Ovary (tissue), 9 donors: ENCODE measurements around the gene FAM83D. TPM values are rescaled to one million over a fixed set of nuclear protein-coding genes. Genes with fewer than 3 reads are reported as not detected.

ENCODE experiments used
- DNase-seq, 5 donors: peaks; one replicate each; pipeline ENCODE4 v3.0.0-alpha.2; 2019 to 2020
- H3K27ac ChIP-seq, 2 donors: fragments of 200-600 bp; one replicate each; pipeline versions ENCODE4 v1.5.1 to v1.8.0; 2019 to 2022
- H3K27me3 ChIP-seq: fragments of 200-600 bp; one replicate; pipeline ENCODE4 v1.8.0; 2022
- H3K36me3 ChIP-seq: fragments of 200-600 bp; sonication (generic); one replicate; pipeline ENCODE4 v1.5.1; 2019
- H3K4me1 ChIP-seq: one replicate; pipeline ENCODE4 v1.8.1; 2013; ENCODE audit warnings: mild to moderate bottlenecking, moderate library complexity; ENCODE audit not compliant: insufficient read depth
- H3K4me3 ChIP-seq: fragments of 200-600 bp; sonication (generic); one replicate; pipeline ENCODE4 v1.5.1; 2017
- H3K9me3 ChIP-seq, 2 donors: fragments of 200-600 bp in 1 of 2; sonication (generic) in 1 of 2; one replicate each; pipeline versions ENCODE4 v1.5.1 to v1.8.1; 2013 to 2019; ENCODE audit warnings: mild to moderate bottlenecking in 1 of 2, moderate library complexity in 1 of 2
- CTCF ChIP-seq, 3 donors: fragments of 450-650 bp in 2 of 3; fragments of 200-600 bp in 1 of 3; IDR thresholded peaks; one replicate each; pipeline versions ENCODE4 v1.5.1 to v1.8.0; 2016 to 2022; ENCODE audit warnings: antibody characterized with exemption in 3 of 3, mild to moderate bottlenecking in 1 of 3
- EP300 ChIP-seq: sonication (generic); formaldehyde crosslinking; IDR thresholded peaks from one replicate; pipeline ENCODE4 v1.6.1; 2017; ENCODE audit warnings: antibody characterized with exemption
- POLR2A ChIP-seq: fragments of 450-650 bp; IDR thresholded peaks from one replicate; pipeline ENCODE4 v1.6.1; 2017; ENCODE audit warnings: antibody characterized with exemption, mild to moderate bottlenecking, moderate library complexity
- WGBS, 3 donors: extraction: QIAGEN DNeasy Blood & Tissue Kit in 1 of 3; methylation state at CpG; one replicate each; pipeline versions ENCODE4 v1.1.5 to v1.1.7; 2013 to 2017; 5-methylcytosine and 5-hydroxymethylcytosine counted together
- intact Hi-C, 4 donors: fragments of 100-400 bp; cut with DNase I; formaldehyde crosslinking; loops; one replicate each; pipeline versions ENCODE4 v1.11.0 to v1.15.1; 2022 to 2023
- polyA plus RNA-seq, 2 donors: library from polyadenylated mRNA; stranded (reverse); fragments of 200-250 nt in 1 of 2; fragments of 350-450 nt in 1 of 2; fragmentation: Illumina TruSeq in 1 of 2; extraction: RNeasy Lipid Tissue Mini Kit (QIAGEN cat#74804) in 1 of 2; gene quantifications; one replicate each; pipeline ENCODE4 v1.2.3, GENCODE V29; 2013 to 2014
- total RNA-seq, 7 donors: library from RNA; depleted of rRNA in 2 of 7; stranded (reverse); fragments of >200 nt in 2 of 7; fragmentation: NEBNext Ultra II Directional in 3 of 7; extraction: Animal tissue kit (Norgen Biotek cat#: 25700) in 3 of 7; gene quantifications; one replicate each; pipeline versions ENCODE4 v1.1.0 to v1.2.4, GENCODE V29; 2016 to 2023
- donor health status: DM: no; HTN: no; CAD: no; lungs with moderate emphysema.
- donor health status: DM: no; HTN: no; CAD: no.
- donor health status: Bipolar disorder and iron deficiency.
- donor health status: DM: yes; HTN: yes; CAD: no.
- donor health status: DM: no; HTN: no; CAD: no.
- donor health status: DM: yes; HTN: yes; CAD: no.

The FAM83D gene
- total and polyA plus RNA-seq, 9 donors: 0.18 to 2.5 (median 0.62) TPM; not detected in 1

- no peak for DNase-seq
- no peak for TF ChIP-seq EP300
- no peak for TF ChIP-seq POLR2A
- TF ChIP-seq CTCF (IDR thresholded peaks at IDR 0.05): no peak
- H3K4me1 ChIP-seq: no peaks in the 10 kb centered on the region
- intact Hi-C loops: no loop called here
- H3K9me3 ChIP-seq: no peaks in the 10 kb centered on the region
- H3K27ac ChIP-seq: no peak overlapping the region
- H3K27me3 ChIP-seq: no peaks in the 10 kb centered on the region
- no peaks in the 10 kb centered on the region for H3K36me3 ChIP-seq
- no peak overlapping the region for H3K4me3 ChIP-seq
- WGBS, 3 donors: 87 to 88% (median 88%) methylated on average over 13 of the region's 13 CpGs
Measured at GRCh38 chr20:38907918-38908677, 18.1 kb upstream of the FAM83D start.

- 92 to 95% (median 94%) methylated on average over 7 of the region's 7 CpGs for WGBS, 3 donors
Measured at GRCh38 chr20:38915355-38915754, 10.9 kb upstream of the FAM83D start.

GRCh38 chr20:38917657-38918056 is 8.6 kb upstream of the FAM83D start:
- intact Hi-C loops: no loop called here
- H3K4me3 ChIP-seq: no peak overlapping the region
- H3K27ac ChIP-seq: no peak overlapping the region
- 69 to 76% (median 70%) methylated on average over 4 of the region's 4 CpGs for WGBS, 3 donors
- H3K4me1 ChIP-seq: no peaks in the 10 kb centered on the region
- no peaks in the 10 kb centered on the region for H3K36me3 ChIP-seq
- H3K27me3 ChIP-seq: no peaks in the 10 kb centered on the region
- no peak for DNase-seq
- TF ChIP-seq EP300 (no peak), POLR2A (no peak), CTCF (IDR thresholded peaks at IDR 0.05) (no peak)
- H3K9me3 ChIP-seq: no peaks in the 10 kb centered on the region

More at GRCh38 chr20:38915355-38915754, 10.9 kb upstream of the FAM83D start:
- Histone ChIP-seq H3K4me3 (no peak overlapping the region), H3K36me3 (no peaks in the 10 kb centered on the region), H3K4me1 (no peaks in the 10 kb centered on the region), H3K27me3 (no peaks in the 10 kb centered on the region), H3K27ac (no peak overlapping the region), H3K9me3 (no peaks in the 10 kb centered on the region)
- DNase-seq: no peak
- TF ChIP-seq POLR2A (no peak), CTCF (IDR thresholded peaks at IDR 0.05) (no peak), EP300 (no peak)
- intact Hi-C loops: no loop called here

DNA sequence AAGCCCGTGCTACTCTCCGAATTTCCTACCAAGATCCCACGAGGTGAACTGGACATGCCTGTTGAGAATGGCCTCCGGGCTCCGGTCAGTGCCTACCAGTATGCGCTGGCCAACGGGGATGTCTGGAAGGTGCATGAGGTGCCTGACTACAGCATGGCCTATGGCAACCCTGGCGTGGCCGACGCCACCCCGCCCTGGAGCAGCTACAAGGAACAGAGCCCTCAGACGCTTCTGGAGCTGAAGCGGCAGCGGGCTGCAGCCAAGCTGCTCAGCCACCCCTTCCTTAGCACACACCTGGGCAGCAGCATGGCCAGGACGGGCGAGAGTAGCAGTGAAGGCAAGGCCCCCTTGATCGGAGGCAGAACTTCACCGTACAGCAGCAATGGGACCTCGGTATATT is 8.0 kb upstream of the FAM83D start:
- Histone ChIP-seq H3K4me3 (no peak overlapping the region), H3K36me3 (no peaks in the 10 kb centered on the region), H3K27me3 (no peaks in the 10 kb centered on the region), H3K4me1 (no peaks in the 10 kb centered on the region), H3K9me3 (no peaks in the 10 kb centered on the region), H3K27ac (no peak overlapping the region)
- intact Hi-C loops: no loop called here
- TF ChIP-seq EP300 (no peak), CTCF (IDR thresholded peaks at IDR 0.05) (no peak), POLR2A (no peak)
- no peak for DNase-seq
- 89 to 93% (median 91%) methylated on average over 19 of the region's 19 CpGs for WGBS, 3 donors
